Measurements from ENCODE around the gene NCK2. TPM values are rescaled to one million over a fixed set of nuclear protein-coding genes. Genes with fewer than 3 reads are reported as not detected.

Gene NCK2
- total and polyA plus RNA-seq, 10 of the 15 experiments (the other 5 are each of a cell fraction or from before 2014, with no cell fraction given): 1.2 to 30.9 (median 14.1) TPM

GRCh38 chr2:105808423-105809096 lies 63.8 kb downstream of the NCK2 start:
- no peak overlapping the region for H3K4me3 ChIP-seq
- H3K4me2 ChIP-seq (ENCODE audit: control insufficient read depth, insufficient read depth): peak overlapping the region; percentile 11; the same call in 1 of the 2 replicates
- H2AFZ ChIP-seq (ENCODE audit: control insufficient read depth, low read depth, low read length): no peak overlapping the region
- POLR2A ChIA-PET: interaction anchor here (5.2 kb wide), 1 partner anchor 10 kb away, joined by 27 read pairs; no protein-coding TSS in a partner anchor
- SMC1A ChIA-PET (ENCODE audit: uncharacterized antibody, unreplicated experiment): interaction anchor here (1.0 to 1.3 kb wide), 5 partner anchors 10 to 59 kb away, joined by 3 to 9 read pairs (median 5); no protein-coding TSS in a partner anchor
- RAD21 ChIA-PET (ENCODE audit: unreplicated experiment): interaction anchor here (1.4 kb wide), 1 partner anchor 9 kb away, joined by 5 read pairs; no protein-coding TSS in a partner anchor
- no peak for DNase-seq (ENCODE audit: low read depth, low spot score)
- CTCF ChIA-PET: interaction anchor here (0.9 to 1.5 kb wide), 3 partner anchors 10 to 53 kb away, joined by 3 to 4 read pairs (median 3); no protein-coding TSS in a partner anchor
- FAIRE-seq: peak; percentile 18
- intact Hi-C loops (cut with micrococcal nuclease; ENCODE audit: unreplicated experiment): no loop called here
- H3K36me3 ChIP-seq (ENCODE audit: control insufficient read depth in 2 of 2, insufficient read depth in 2 of 2, low read length in 1 of 2): no peaks in the 10 kb centered on the region
- peaks cover 70% of the 10 kb centered on the region for H3K79me2 ChIP-seq (ENCODE audit: control insufficient read depth, insufficient read depth, low read length)
- ATAC-seq: no peak
- H3K4me1 ChIP-seq (ENCODE audit: control insufficient read depth, insufficient read depth, low read length): peaks cover 52% of the 10 kb centered on the region
- H3K27me3 ChIP-seq (replicated peaks in 1 of 2; ENCODE audit: control insufficient read depth in 2 of 2, insufficient read depth in 2 of 2, low read length in 1 of 2): no peaks in the 10 kb centered on the region
- BruUV-seq (replicated peaks): no TSS peak
- no peaks in the 10 kb centered on the region for H4K20me1 ChIP-seq (ENCODE audit: control insufficient read depth, insufficient read depth)
- no peak overlapping the region for H3K9ac ChIP-seq (ENCODE audit: control insufficient read depth, insufficient read depth, low read length)
- in situ Hi-C loops (cut with MboI): no loop called here
- H3K9me3 ChIP-seq (replicated peaks; ENCODE audit: control insufficient read depth, insufficient read depth, low read length): peaks cover 2% of the 10 kb centered on the region; the same call in 1 of the 3 replicates
- 90% methylated on average over 8 of the region's 8 CpGs for WGBS (ENCODE audit: insufficient coverage, insufficient replicate concordance, low lambda C conversion rate, missing lambda C conversion rate)
- peak overlapping the region; percentile 44 for H3K27ac ChIP-seq (ENCODE audit: control insufficient read depth, insufficient read depth)
- TF ChIP-seq SMAD1 (IDR thresholded peaks at IDR 0.05; ENCODE audit: low read depth, partially characterized antibody) (no peak), SUZ12 (IDR thresholded peaks at IDR 0.05; ENCODE audit: unreplicated experiment) (no peak), RUNX3 (IDR thresholded peaks at IDR 0.05; ENCODE audit: low read length) (no peak), REST (IDR thresholded peaks at IDR 0.05; ENCODE audit: low read depth, low read length) (no peak), SMC3 (IDR thresholded peaks at IDR 0.05; ENCODE audit: borderline replicate concordance, low read length) (no peak), SUPT20H (IDR thresholded peaks at IDR 0.05; ENCODE audit: borderline replicate concordance, control insufficient read depth, low read depth, low read length) (no peak), PKNOX1 (IDR thresholded peaks at IDR 0.05) (no peak), BACH1 (IDR thresholded peaks at IDR 0.05; ENCODE audit: borderline replicate concordance) (no peak), PRDM15 (CRISPR knock-in tag; IDR thresholded peaks at IDR 0.05) (no peak), RELB (IDR thresholded peaks at IDR 0.05; ENCODE audit: low read depth) (no peak), RBBP5 (conservative IDR thresholded peaks at IDR 0.05) (no peak), STAT1 (conservative IDR thresholded peaks at IDR 0.05) (no peak), EED (IDR thresholded peaks at IDR 0.05; ENCODE audit: low read depth) (no peak), SREBF2 (IDR thresholded peaks at IDR 0.05; ENCODE audit: low read length) (no peak)

Data from GM12878 (cell line).